Endothelial cell of umbilical vein (primary cell): ENCODE data around the gene TLE1. TPM values are rescaled to one million over a fixed set of nuclear protein-coding genes. Genes with fewer than 3 reads are reported as not detected.

ENCODE experiments used
- BruUV-seq: library from RNA; stranded (reverse); fragments of 400-500 nt; replicated peaks from 2 replicates; lab custom pipeline; 2021; lab: Mats Ljungman, UMichigan
- CTCF ChIA-PET: fragments of 300-600, 350-600 bp; sonication (Branson Sonifier 250); formaldehyde crosslinking; loops from one replicate; lab custom pipeline; 2021; ENCODE audit warnings: antibody characterized with exemption, inconsistent platforms; lab: Charles Lee
- POLR2A ChIA-PET: fragments of 300-600, 350-600 bp; sonication (Branson Sonifier 250); formaldehyde crosslinking; loops from one replicate; lab custom pipeline; 2021; ENCODE audit warnings: antibody characterized with exemption, inconsistent platforms; lab: Charles Lee
- DNase-seq: peaks from one replicate; pipeline ENCODE4 v3.0.0-alpha.2; 2011; ENCODE audit warnings: low read depth, low spot score
- FAIRE-seq: peaks from 2 replicates; lab custom pipeline; 2011; peaks lifted over from hg19 to GRCh38; lab: Jason Lieb, UNC
- H2AFZ ChIP-seq: 2 replicates; pipeline ENCODE4 v1.6.0; 2012; ENCODE audit warnings: low read depth, low read length, control low read depth, inconsistent platforms
- H3K27ac ChIP-seq: 2 replicates; pipeline ENCODE4 v1.5.1; 2011; ENCODE audit warnings: low read depth, mild to moderate bottlenecking, control low read depth, low read length, moderate library complexity; ENCODE audit not compliant: insufficient read depth
- H3K27me3 ChIP-seq, 2 experiments: 2 replicates each; pipeline versions ENCODE4 v1.6.0 to v1.6.1; 2011; ENCODE audit warnings: low read length in 2 of 2, mixed read lengths in 1 of 2; ENCODE audit not compliant: control insufficient read depth in 2 of 2, insufficient read depth in 2 of 2
- H3K36me3 ChIP-seq, 2 experiments: 2 replicates in 1 of 2; 3 replicates in 1 of 2; pipeline ENCODE4 v1.5.1; 2011; ENCODE audit warnings: low read length in 2 of 2, mild to moderate bottlenecking in 1 of 2, moderate library complexity in 1 of 2; ENCODE audit not compliant: control insufficient read depth in 2 of 2, insufficient read depth in 2 of 2; ENCODE audit errors: extremely low read depth in 1 of 2
- H3K4me1 ChIP-seq: 3 replicates; pipeline ENCODE4 v1.5.1; 2011; ENCODE audit warnings: mild to moderate bottlenecking, low read length; ENCODE audit not compliant: control insufficient read depth, insufficient read depth; ENCODE audit errors: extremely low read depth
- H3K4me2 ChIP-seq: 2 replicates; pipeline ENCODE4 v1.6.1; 2011; ENCODE audit warnings: low read length, control low read depth, mixed read lengths; ENCODE audit not compliant: insufficient read depth
- H3K4me3 ChIP-seq, 3 experiments: fragments of 200-600 bp in 1 of 3; sonication (generic), shearing (Covaris generic) in 1 of 3; replicated peaks in 1 of 3; 2 replicates each; pipeline ENCODE4 v1.5.1; 2011 to 2016; ENCODE audit warnings: control low read depth in 3 of 3, low read length in 3 of 3, mild to moderate bottlenecking in 2 of 3, inconsistent platforms in 1 of 3, low read depth in 1 of 3, moderate library complexity in 1 of 3; ENCODE audit not compliant: insufficient read depth in 1 of 3
- H3K79me2 ChIP-seq: 2 replicates; pipeline ENCODE4 v1.6.0; 2012; ENCODE audit warnings: low read length, inconsistent platforms; ENCODE audit not compliant: control insufficient read depth, insufficient read depth
- H3K9ac ChIP-seq: replicated peaks from 2 replicates; pipeline ENCODE3; 2011; ENCODE audit warnings: low read length, control low read depth; ENCODE audit not compliant: insufficient read depth; ENCODE audit errors: extremely low read depth
- H3K9me1 ChIP-seq: replicated peaks from 3 replicates; pipeline ENCODE4 v1.6.0; 2011; ENCODE audit warnings: mild to moderate bottlenecking, low read length; ENCODE audit not compliant: control insufficient read depth, insufficient read depth; ENCODE audit errors: extremely low read depth
- H3K9me3 ChIP-seq: replicated peaks from 2 replicates; pipeline ENCODE4 v1.5.1; 2012; ENCODE audit warnings: low read length, inconsistent platforms; ENCODE audit not compliant: control insufficient read depth, insufficient read depth
- H4K20me1 ChIP-seq: replicated peaks from 2 replicates; pipeline ENCODE3; 2011; ENCODE audit warnings: mild to moderate bottlenecking, low read length; ENCODE audit not compliant: control insufficient read depth, insufficient read depth; ENCODE audit errors: extremely low read depth
- CTCF ChIP-seq, 2 donors: IDR thresholded peaks; 1 replicate in 1 of 2; 2 replicates in 1 of 2; pipeline ENCODE4 v1.5.1; 2011; ENCODE audit warnings: low read length in 2 of 2, mild to moderate bottlenecking in 2 of 2, moderate library complexity in 2 of 2, control low read depth in 1 of 2, inconsistent platforms in 1 of 2, low read depth in 1 of 2; ENCODE audit not compliant: insufficient read depth in 1 of 2; ENCODE audit errors: extremely low read depth in 1 of 2
- EZH2 ChIP-seq: IDR thresholded peaks from 2 replicates; pipeline ENCODE4 v1.6.1; 2012; ENCODE audit warnings: borderline replicate concordance, low read depth, mild to moderate bottlenecking, moderate library complexity, low read length, inconsistent platforms; ENCODE audit not compliant: severe bottlenecking
- FOS ChIP-seq: IDR thresholded peaks from 2 replicates; pipeline ENCODE4 v1.6.1; 2011; ENCODE audit warnings: mild to moderate bottlenecking, low read length, moderate library complexity, borderline replicate concordance; ENCODE audit not compliant: insufficient read depth
- GATA2 ChIP-seq: IDR thresholded peaks from 2 replicates; pipeline ENCODE4 v1.7.0; 2011; ENCODE audit warnings: low read depth, mild to moderate bottlenecking, moderate library complexity, mixed read lengths, low read length; ENCODE audit not compliant: insufficient read length, insufficient read depth
- JUN ChIP-seq: IDR thresholded peaks from 2 replicates; pipeline ENCODE4 v1.6.1; 2011; ENCODE audit warnings: borderline replicate concordance, low read depth; ENCODE audit not compliant: insufficient read length, insufficient read depth
- MAX ChIP-seq: IDR thresholded peaks from 2 replicates; pipeline ENCODE4 v1.6.1; 2011; ENCODE audit not compliant: insufficient read depth, insufficient read length
- MYC ChIP-seq: IDR thresholded peaks from one replicate; pipeline ENCODE4 v1.6.1; 2011; ENCODE audit warnings: mild to moderate bottlenecking, low read depth, low read length
- POLR2A ChIP-seq: IDR thresholded peaks from 2 replicates; pipeline ENCODE4 v1.6.1; 2012; ENCODE audit warnings: low read depth, mild to moderate bottlenecking, control low read depth, low read length
- POLR2AphosphoS5 ChIP-seq: IDR thresholded peaks from 2 replicates; pipeline ENCODE4 v1.6.1; 2012; ENCODE audit warnings: low read depth, mild to moderate bottlenecking, control low read depth, low read length, moderate library complexity; ENCODE audit not compliant: insufficient read depth
- dilution Hi-C: fragments of 300-500 bp; cut with MboI; formaldehyde crosslinking; loops from one replicate; pipeline ENCODE4 v1.15.0; 2019; ENCODE audit warnings: low sequenced_read_pairs; ENCODE audit not compliant: extremely low pct_ligation_motif_present
- intact Hi-C: fragments of 100-400 bp; cut with micrococcal nuclease; formaldehyde crosslinking; loops from one replicate; pipeline ENCODE4 v1.10.0; 2022
- polyA plus RNA-seq, 4 experiments: library from polyadenylated mRNA; depleted of rRNA in 3 of 4; stranded (reverse) in 3 of 4; unstranded in 1 of 4; fragments of >200 nt; gene quantifications; 2 replicates each; pipeline versions ENCODE4 v1.2.1 to v1.2.3, GENCODE V29; 2011 to 2012; ENCODE audit warnings: missing spikeins in 1 of 4
- total RNA-seq: library from RNA; stranded (reverse); gene quantifications from 2 replicates; pipeline ENCODE4 v1.2.3, GENCODE V29; 2021

TLE1 gene
- total and polyA plus RNA-seq, 2 donors (not counting 3 experiments of a cell fraction or from before 2014, with no cell fraction given), result 55.0 to 58.2 TPM

DNA sequence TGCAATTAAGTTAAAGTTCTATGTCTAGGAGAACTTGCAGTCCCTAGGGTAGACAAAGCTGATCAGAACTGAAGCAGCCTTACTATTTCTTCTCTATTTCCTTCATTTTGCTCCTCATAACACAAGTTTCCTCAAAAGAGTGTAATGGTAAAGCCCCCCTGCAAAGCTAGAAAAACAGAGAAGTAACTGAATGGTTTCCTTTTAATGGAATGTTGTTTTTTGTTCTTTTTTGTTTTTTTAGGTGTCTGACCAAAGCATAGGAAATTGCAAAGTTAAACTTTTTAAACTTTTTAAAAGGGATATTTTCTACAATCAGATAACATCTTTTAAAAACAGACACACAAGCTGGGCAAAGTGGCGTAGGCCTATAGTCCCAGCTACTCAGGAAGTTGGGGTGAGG is 145.7 kb downstream of the TLE1 start:
- intact Hi-C loops (loop anchor here (1.0 to 5.0 kb wide), 3 partner anchors 54 to 154 kb away; partner anchors contain the start of gene TLE1), dilution Hi-C loops (no loop called here)
- Histone ChIP-seq H2AFZ (no peak overlapping the region), H3K4me1 (peaks cover 15% of the 10 kb centered on the region), H3K9me1 (no peaks in the 10 kb centered on the region), H3K27me3 (no peaks in the 10 kb centered on the region), H3K4me2 (no peak overlapping the region), H4K20me1 (no peaks in the 10 kb centered on the region), H3K27ac (no peak overlapping the region), H3K79me2 (no peaks in the 10 kb centered on the region), H3K4me3 (no peak overlapping the region), H3K36me3 (no peaks in the 10 kb centered on the region), H3K9me3 (no peaks in the 10 kb centered on the region), H3K9ac (no peak overlapping the region)
- TF ChIP-seq GATA2 (peak; percentile 45), CTCF (IDR thresholded peaks at IDR 0.05; ENCODE audit: extremely low read depth in 1 of 2, insufficient read depth in 1 of 2, low read depth in 1 of 2, low read length in 2 of 2) (no peak)
- DNase-seq (peak; percentile 79), FAIRE-seq (peak; percentile 74)
- POLR2A ChIA-PET, result no interaction called here
- BruUV-seq, result no TSS peak
- CTCF ChIA-PET, result interaction anchor here (0.6 to 2.0 kb wide), 4 partner anchors 9 to 46 kb away, joined by 3 to 10 read pairs (median 5); no protein-coding TSS in a partner anchor

- Histone ChIP-seq H3K27me3 (no peaks in the 10 kb centered on the region), H4K20me1 (no peaks in the 10 kb centered on the region), H3K9me3 (no peaks in the 10 kb centered on the region), H3K79me2 (no peaks in the 10 kb centered on the region), H3K4me3 (no peak overlapping the region), H3K4me1 (peaks cover 15% of the 10 kb centered on the region), H3K9me1 (no peaks in the 10 kb centered on the region), H3K9ac (no peak overlapping the region), H3K4me2 (no peak overlapping the region), H3K36me3 (no peaks in the 10 kb centered on the region), H3K27ac (no peak overlapping the region), H2AFZ (no peak overlapping the region)
- no TSS peak for BruUV-seq
- POLR2A ChIA-PET, result no interaction called here
- dilution Hi-C loops (no loop called here), intact Hi-C loops (loop anchor here (5.0 kb wide), 2 partner anchors 55 to 145 kb away; partner anchors contain the start of gene TLE1)
- no peak for FAIRE-seq
- CTCF ChIA-PET, result interaction anchor here (1.2 kb wide), 1 partner anchor 18 kb away, joined by 3 read pairs; no protein-coding TSS in a partner anchor
- TF ChIP-seq CTCF (IDR thresholded peaks at IDR 0.05; ENCODE audit: extremely low read depth in 1 of 2, insufficient read depth in 1 of 2, low read depth in 1 of 2, low read length in 2 of 2) (no peak), POLR2A (no peak), FOS (no peak), JUN (no peak), GATA2 (no peak), POLR2AphosphoS5 (no peak), EZH2 (no peak), MAX (no peak), MYC (no peak)
- DNase-seq, result no peak
These were observed 147.0 kb downstream of the TLE1 start for GRCh38 chr9:81542118-81542889.
